Activated naive CD8-positive, alpha-beta T cell (primary cell): Measurements from ENCODE around the gene ANAPC10.
A peak's percentile ranks its signal among the peaks of the same experiment; 100 is the strongest.

ENCODE experiments used
- H3K27ac Mint-ChIP-seq: one replicate; pipeline ENCODE4 v1.8.0; 2021; ENCODE audit warnings: mixed read lengths
- H3K27me3 Mint-ChIP-seq: one replicate; pipeline ENCODE4 v1.8.0; 2021; ENCODE audit warnings: mixed read lengths
- H3K36me3 Mint-ChIP-seq: one replicate; pipeline ENCODE4 v1.8.0; 2021; ENCODE audit warnings: mixed read lengths
- H3K4me1 Mint-ChIP-seq: one replicate; pipeline ENCODE4 v1.8.0; 2021; ENCODE audit warnings: low read depth, mixed read lengths
- H3K4me3 Mint-ChIP-seq: one replicate; pipeline ENCODE4 v1.8.0; 2021; ENCODE audit warnings: mild to moderate bottlenecking, mixed read lengths
- H3K9me3 Mint-ChIP-seq: one replicate; pipeline ENCODE4 v1.8.0; 2021; ENCODE audit warnings: low read depth, mixed read lengths

The ANAPC10 gene

DNA sequence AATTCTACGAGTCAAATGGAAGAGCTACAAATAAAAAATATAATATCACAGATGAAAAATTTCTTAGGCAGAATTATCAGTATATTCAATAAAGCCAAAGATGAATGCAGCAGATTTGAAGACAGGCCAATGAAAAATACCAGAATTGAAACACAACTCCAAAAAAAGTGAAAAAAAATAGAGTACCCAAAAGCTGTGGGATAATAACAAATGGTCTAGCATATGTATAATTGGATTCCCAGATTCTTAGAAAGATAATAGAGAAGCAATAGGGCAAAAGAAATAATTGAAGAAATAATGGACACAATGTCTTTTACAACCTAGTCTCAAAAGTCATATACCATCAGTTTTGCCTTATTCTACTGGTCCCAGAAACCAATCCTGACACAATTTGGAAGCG is 4.4 kb downstream of the ANAPC10 start:
- H3K4me1 Mint-ChIP-seq = peaks cover 32% of the 10 kb centered on the region
- no peak overlapping the region for H3K27ac Mint-ChIP-seq
- H3K4me3 Mint-ChIP-seq = no peak overlapping the region
- peaks cover 36% of the 10 kb centered on the region for H3K36me3 Mint-ChIP-seq
- H3K27me3 Mint-ChIP-seq = no peaks in the 10 kb centered on the region
- H3K9me3 Mint-ChIP-seq = no peaks in the 10 kb centered on the region

DNA sequence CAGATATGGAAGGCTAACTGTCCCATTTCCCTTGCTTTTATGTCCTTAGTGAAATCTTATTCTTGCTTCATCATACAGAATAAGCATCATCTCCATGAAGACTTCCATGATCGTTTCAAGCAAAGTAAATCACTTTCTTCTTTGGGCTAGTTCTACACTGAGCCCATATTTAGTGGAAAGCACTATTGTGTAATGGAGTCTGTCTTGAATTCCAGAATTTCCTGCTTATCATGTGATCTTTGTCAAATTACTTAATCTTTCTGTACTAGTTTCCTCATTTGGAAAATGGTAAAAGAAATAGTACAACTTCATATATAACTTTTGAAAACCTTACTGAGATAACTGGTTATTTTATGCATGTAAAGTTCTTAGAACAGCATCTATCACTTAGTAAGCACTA is 7.6 kb downstream of the ANAPC10 start:
- peaks cover 25% of the 10 kb centered on the region for H3K4me1 Mint-ChIP-seq
- peaks cover 46% of the 10 kb centered on the region for H3K36me3 Mint-ChIP-seq
- H3K27ac Mint-ChIP-seq = no peak overlapping the region
- no peaks in the 10 kb centered on the region for H3K9me3 Mint-ChIP-seq
- no peak overlapping the region for H3K4me3 Mint-ChIP-seq
- no peaks in the 10 kb centered on the region for H3K27me3 Mint-ChIP-seq

DNA sequence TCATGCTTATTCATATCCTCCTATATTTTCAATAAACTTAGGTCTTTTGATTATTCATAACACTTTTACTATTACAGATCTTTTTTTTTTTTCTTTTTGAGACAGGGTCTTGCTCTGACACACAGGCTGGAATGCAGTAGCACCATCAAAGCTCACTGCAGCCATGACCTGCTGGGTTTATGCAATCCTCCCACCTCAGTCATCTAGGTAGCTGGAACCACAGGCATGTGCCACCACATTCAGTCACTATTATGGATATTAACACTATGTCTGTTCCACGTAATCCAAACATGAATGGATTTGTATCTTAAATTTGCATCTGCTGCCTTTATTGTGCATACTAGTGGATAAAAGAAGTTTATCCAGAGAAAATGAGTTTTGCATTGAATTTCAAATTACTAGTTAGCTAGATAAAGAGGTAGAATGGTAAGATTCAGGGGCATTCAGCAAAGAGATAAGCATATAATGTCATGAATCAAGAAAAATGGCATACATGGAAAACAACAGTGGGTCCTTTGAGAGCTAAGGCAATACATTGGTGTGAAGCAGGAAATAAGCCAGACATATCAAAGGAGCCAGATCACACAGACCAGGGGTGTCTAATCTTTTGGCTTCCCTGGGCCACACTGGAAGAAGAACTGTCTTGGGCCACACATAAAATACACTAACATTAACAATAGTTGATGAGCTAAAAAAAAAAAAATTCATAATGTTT is 13.9 kb downstream of the ANAPC10 start:
- Mint-ChIP-seq H3K27ac (no peak overlapping the region), H3K36me3 (peaks cover 18% of the 10 kb centered on the region), H3K27me3 (no peaks in the 10 kb centered on the region), H3K4me3 (no peak overlapping the region), H3K4me1 (peaks cover 22% of the 10 kb centered on the region), H3K9me3 (no peaks in the 10 kb centered on the region)

DNA sequence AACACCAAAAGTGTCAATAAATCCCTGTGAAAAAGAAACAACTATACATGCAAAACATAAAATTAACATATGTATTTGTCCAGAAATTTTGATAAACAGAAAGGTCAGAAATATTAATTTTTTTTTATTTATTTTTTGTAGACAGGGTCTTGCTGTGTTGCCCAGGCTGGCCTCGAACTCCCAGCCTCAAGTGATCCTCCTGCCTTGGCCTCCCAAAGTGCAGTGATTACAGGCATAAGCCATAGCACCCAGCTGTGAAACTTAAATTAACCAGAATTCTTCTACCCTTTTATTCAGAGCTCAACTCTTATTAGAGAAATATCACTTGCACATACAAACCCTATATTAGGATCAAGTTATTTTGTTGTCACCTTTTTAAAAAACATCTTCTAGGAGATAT is 16.2 kb downstream of the ANAPC10 start:
- Mint-ChIP-seq H3K9me3 (peaks cover 3% of the 10 kb centered on the region), H3K36me3 (peaks cover 28% of the 10 kb centered on the region), H3K4me3 (no peak overlapping the region), H3K4me1 (peaks cover 27% of the 10 kb centered on the region), H3K27ac (no peak overlapping the region), H3K27me3 (no peaks in the 10 kb centered on the region)

DNA sequence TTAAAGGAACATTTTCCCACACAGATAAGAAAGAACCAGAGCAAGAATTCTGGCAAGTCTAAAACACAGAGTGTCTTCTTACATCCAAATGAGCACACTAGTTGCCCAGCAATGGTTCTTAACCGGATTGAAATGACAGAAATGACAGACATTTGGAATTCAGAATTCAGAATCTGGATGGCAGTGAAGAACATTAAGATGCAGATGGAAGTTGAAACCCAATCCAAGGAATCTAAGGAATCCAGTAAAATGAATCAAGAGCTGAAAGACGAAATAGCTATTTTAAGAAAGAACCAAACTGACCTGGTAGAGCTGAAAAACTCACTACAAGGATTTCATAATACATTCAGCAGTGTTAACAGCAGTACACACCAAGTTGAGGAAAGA is 21.5 kb downstream of the ANAPC10 start:
- Mint-ChIP-seq H3K4me1 (peaks cover 31% of the 10 kb centered on the region), H3K36me3 (peaks cover 32% of the 10 kb centered on the region), H3K27ac (peak overlapping the region; percentile 41), H3K4me3 (peak overlapping the region; percentile 17), H3K9me3 (peaks cover 3% of the 10 kb centered on the region), H3K27me3 (no peaks in the 10 kb centered on the region)

DNA sequence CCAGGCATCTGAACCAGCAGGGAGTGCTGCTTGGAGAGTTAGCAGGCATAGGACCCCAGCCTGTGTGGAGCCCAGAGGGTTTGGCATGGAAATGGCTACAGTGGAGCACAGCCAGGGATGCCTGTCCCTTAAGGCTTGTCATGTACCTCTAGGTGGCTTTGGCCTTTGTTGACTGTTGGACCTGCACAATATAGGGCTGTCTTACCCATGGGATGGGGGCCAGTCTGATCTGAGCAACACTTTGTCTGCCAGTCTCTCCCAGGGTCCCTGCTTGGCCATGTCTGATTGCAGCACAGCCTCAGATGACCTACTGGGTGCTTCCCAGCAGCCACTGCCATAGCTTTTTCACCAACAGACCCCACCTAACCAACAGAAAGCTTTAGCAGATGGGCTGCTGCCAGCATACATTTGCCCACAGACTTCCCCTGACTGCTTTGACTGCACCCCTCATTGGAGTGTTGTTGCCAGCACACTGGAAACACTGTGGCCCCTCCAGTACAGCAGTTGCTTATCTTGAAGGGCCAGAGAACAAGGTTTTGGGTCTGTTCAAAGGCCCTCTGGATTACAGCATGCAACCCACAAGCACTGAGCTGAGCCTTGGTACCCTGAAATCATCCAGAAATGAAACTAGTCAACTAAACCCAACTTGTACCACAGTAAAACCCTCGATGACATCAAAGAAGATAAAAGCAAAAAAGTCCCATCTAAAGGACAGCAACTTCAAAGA is 22.1 kb downstream of the ANAPC10 start:
- Mint-ChIP-seq H3K27me3 (no peaks in the 10 kb centered on the region), H3K36me3 (peaks cover 32% of the 10 kb centered on the region), H3K9me3 (peaks cover 3% of the 10 kb centered on the region), H3K4me3 (peak overlapping the region; percentile 17), H3K27ac (peak overlapping the region; percentile 41), H3K4me1 (peaks cover 33% of the 10 kb centered on the region)

DNA sequence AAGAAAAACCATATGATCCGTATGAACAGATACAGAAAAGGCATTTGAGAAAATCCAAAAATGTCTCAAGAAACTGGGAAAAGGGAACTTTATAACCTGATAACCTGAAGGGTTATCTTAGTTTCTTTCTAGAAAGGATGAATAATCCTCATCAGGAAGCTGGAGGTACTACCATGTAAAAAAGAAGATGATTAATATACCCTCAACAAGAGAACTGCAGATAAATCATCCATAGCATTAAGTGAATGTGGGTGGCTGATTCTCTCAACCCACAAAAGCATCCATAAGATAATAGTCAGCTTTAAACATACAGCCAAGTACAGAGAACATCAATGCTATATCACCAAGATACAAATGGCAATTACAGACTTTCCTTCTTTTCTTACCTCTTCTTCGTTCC is 26.4 kb downstream of the ANAPC10 start:
- H3K27me3 Mint-ChIP-seq = no peaks in the 10 kb centered on the region
- peaks cover 11% of the 10 kb centered on the region for H3K36me3 Mint-ChIP-seq
- H3K27ac Mint-ChIP-seq = no peak overlapping the region
- H3K4me1 Mint-ChIP-seq = peaks cover 27% of the 10 kb centered on the region
- no peaks in the 10 kb centered on the region for H3K9me3 Mint-ChIP-seq
- no peak overlapping the region for H3K4me3 Mint-ChIP-seq

DNA sequence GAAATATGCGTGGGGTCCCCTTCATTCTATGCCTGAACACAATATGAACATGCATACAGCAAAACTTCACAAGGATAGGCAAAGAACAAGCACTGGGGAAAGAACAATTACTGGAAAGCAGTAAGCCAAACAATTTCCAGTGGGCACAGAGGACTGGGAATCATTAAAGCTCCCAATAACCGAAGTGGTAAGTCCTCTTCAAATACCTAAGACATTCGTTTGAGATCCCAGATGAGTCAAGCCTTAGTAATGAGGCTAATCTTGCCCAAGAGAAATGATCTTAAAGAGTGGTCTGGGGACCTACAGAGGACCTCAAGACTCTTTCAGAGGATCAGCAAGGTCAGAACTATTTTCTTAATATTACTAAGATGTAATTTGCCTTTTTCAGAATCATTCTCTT is 28.6 kb downstream of the ANAPC10 start:
- Mint-ChIP-seq H3K27ac (no peak overlapping the region), H3K27me3 (no peaks in the 10 kb centered on the region), H3K36me3 (peaks cover 4% of the 10 kb centered on the region), H3K9me3 (no peaks in the 10 kb centered on the region), H3K4me1 (peaks cover 29% of the 10 kb centered on the region), H3K4me3 (no peak overlapping the region)

DNA sequence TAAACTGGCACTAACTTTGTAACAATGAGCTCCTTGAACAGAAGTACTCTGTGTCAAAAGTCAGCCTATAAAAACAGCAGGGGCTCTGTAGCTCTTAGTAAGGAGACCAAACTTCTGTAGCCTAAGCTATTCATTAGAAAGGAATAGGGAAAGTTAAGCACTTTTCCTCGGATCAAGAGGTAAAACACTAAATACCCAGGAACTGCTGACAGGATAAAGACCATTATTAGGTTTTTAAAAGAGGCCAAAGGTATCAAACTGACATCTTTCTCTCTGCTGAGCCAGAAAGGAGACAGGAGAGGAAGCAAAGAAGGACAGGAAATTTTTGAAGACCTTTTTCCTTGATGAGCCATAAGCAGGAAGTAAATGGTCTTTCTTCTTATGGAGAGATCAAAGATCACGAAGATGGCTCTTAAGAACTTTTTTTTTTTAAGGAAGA is 31.9 kb downstream of the ANAPC10 start:
- Mint-ChIP-seq H3K27me3 (no peaks in the 10 kb centered on the region), H3K36me3 (peaks cover 11% of the 10 kb centered on the region), H3K27ac (peak overlapping the region; percentile 76), H3K4me3 (no peak overlapping the region), H3K4me1 (peaks cover 26% of the 10 kb centered on the region), H3K9me3 (no peaks in the 10 kb centered on the region)

DNA sequence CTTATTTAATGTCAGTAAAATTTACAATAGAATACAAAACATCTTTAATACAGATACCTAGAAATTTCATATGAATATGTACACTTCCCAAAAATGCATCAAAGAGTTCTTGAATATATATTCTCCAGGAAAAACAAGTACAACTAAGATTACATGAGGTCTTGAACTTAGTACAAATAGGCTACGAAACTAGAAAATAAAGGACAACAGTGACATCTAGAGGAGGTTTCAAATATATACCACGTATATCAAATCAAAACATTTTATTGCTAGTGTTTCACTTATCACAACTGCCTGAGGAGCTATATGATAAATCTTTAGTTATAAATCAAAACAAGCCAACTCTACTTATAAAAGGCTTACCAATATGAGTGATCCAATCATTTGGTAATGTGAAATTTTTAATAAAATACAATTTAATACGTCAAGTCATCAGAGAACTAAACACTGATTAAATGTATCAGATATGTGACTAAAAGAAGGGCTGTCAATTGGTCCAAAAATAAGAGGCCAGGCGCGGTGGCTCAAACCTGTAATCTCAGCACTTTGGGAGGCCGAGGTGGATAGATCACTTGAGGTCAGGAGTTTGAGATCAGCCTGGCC is 36.6 kb downstream of the ANAPC10 start:
- Mint-ChIP-seq H3K4me3 (no peak overlapping the region), H3K27me3 (no peaks in the 10 kb centered on the region), H3K4me1 (peaks cover 28% of the 10 kb centered on the region), H3K27ac (no peak overlapping the region), H3K9me3 (no peaks in the 10 kb centered on the region), H3K36me3 (peaks cover 6% of the 10 kb centered on the region)

DNA sequence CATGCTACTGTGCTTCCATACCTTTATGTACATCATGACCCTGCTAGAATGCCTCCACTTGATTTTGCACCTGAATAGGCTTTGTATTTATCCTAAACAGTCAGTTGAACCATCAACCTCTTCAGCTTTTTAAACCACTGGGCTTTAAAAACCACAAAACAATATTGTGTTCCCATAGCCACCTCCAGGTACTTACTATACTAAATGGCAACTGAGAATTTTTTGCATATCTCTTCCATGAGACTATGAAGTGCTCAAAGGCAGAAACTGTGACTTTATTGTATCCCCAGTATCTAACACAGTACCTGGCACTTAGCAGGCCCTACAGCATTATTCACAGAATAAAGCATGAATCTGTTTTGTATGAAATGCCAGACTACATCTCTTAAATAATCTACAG is 39.7 kb downstream of the ANAPC10 start:
- no peaks in the 10 kb centered on the region for H3K9me3 Mint-ChIP-seq
- H3K4me3 Mint-ChIP-seq = no peak overlapping the region
- no peaks in the 10 kb centered on the region for H3K27me3 Mint-ChIP-seq
- peaks cover 7% of the 10 kb centered on the region for H3K36me3 Mint-ChIP-seq
- H3K27ac Mint-ChIP-seq = no peak overlapping the region
- peaks cover 29% of the 10 kb centered on the region for H3K4me1 Mint-ChIP-seq

DNA sequence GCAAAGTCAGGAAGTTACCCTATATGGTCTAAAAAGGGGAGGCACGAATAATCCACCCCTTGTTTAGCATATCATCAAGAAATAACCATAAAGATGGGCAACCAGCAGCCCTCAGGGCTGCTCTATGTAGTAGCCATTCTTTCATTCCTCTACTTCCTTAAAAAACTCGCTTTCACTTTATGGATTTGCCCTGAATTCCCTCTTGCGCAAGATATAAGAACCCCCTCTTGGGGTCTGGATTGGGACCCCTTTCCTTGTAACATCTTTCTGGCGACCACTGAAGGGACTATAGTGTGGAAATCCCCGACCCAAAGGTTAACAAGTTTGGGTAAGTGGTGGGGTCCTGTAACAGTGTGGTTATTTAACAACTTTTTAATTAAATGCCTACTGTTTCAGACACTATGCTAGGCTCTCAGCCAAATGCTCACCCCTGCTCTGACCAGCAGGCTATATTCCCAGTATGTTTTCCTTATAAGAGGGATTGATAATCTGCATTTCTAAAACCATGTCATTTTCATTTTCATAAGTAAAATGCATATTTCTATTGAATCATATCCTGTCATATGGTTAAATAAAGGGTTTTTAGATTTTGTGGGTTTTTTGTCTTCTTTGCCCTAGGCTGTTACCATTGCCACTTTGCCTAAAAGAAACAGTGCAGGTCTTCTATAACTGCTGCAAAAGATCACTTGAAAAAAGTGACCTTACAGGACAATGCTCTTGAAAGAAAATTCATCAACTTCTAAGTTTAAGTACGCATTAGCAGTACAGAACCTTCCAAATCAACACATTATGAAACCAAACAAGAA is 41.5 kb downstream of the ANAPC10 start:
- H3K27me3 Mint-ChIP-seq = no peaks in the 10 kb centered on the region

DNA sequence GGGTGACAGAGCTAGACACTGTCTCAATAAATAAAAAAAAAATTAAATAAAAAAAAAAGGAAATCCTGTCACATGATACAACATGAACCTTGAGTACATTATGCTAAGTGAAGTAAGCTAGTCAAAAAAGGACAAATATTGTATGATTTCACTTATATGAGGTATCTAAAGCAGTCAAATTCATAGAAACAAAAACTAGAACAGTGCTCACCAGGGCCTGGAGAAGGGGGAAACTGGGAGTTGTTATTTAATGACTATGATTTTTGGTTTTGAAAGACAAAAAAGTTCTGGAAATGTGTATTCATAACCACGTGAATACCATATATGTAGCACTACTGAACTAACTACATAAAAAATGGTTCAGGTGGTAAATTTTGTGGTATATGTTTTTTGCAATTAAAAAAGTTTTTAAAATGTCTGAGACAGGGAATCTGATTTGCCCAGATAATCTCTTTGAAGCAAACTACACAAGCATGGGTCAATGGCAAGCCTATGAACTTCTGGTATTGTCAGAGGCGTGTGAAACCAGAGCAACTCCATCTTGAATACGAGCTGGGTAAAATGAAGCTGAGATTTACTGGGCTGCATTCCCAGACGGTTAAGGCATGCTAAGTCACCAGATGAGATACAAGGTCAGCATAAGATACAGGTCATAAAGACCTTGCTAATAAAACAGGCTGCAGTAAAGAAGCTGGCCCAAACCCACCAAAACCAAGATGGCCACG is 42.3 kb downstream of the ANAPC10 start:
- no peak overlapping the region for H3K27ac Mint-ChIP-seq
- H3K27me3 Mint-ChIP-seq = no peaks in the 10 kb centered on the region
- no peak overlapping the region for H3K4me3 Mint-ChIP-seq
- H3K4me1 Mint-ChIP-seq = peaks cover 26% of the 10 kb centered on the region
- no peaks in the 10 kb centered on the region for H3K9me3 Mint-ChIP-seq
- H3K36me3 Mint-ChIP-seq = peaks cover 6% of the 10 kb centered on the region

More for the DNA sequence above, 41.5 kb downstream of the ANAPC10 start:
- no peaks in the 10 kb centered on the region for H3K9me3 Mint-ChIP-seq
- peaks cover 29% of the 10 kb centered on the region for H3K4me1 Mint-ChIP-seq
- peaks cover 3% of the 10 kb centered on the region for H3K36me3 Mint-ChIP-seq
- H3K27ac Mint-ChIP-seq = no peak overlapping the region
- H3K4me3 Mint-ChIP-seq = no peak overlapping the region

DNA sequence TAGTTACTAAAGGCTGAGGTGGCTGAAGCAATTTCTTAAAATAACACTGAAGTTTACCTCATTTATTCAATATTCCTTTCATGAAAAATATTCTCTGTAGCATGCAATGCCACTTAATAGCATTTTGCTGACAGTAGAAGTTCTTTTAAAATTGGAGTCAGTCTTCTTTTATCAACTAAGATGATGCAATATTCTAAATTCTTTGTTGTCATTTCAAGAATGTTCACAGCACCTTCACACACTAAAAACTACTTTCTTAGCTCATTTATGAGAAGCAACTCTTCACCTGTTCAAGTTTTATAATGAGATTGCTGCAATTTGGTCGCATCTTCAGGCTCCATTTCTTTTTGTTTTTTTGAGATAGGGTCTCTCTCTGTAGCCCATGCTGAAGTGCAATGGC is 48.8 kb downstream of the ANAPC10 start:
- Mint-ChIP-seq H3K27ac (no peak overlapping the region), H3K27me3 (no peaks in the 10 kb centered on the region), H3K9me3 (no peaks in the 10 kb centered on the region), H3K36me3 (peaks cover 14% of the 10 kb centered on the region), H3K4me1 (peaks cover 7% of the 10 kb centered on the region), H3K4me3 (no peak overlapping the region)
